HL-60/S4 (cell line): ENCODE results near the gene GADD45B.
"Not testable (repeated sequence)": the region's sequence is repeated elsewhere in the genome, so short reads cannot be mapped to it uniquely, and the experiment has no call there.

Experiments used
- in situ Hi-C: fragments of 300-500 bp; cut with MboI; formaldehyde crosslinking; loops from 2 replicates; pipeline ENCODE4 v1.14.3; 2022; ENCODE audit warnings: low sequenced_read_pairs

Gene GADD45B

DNA sequence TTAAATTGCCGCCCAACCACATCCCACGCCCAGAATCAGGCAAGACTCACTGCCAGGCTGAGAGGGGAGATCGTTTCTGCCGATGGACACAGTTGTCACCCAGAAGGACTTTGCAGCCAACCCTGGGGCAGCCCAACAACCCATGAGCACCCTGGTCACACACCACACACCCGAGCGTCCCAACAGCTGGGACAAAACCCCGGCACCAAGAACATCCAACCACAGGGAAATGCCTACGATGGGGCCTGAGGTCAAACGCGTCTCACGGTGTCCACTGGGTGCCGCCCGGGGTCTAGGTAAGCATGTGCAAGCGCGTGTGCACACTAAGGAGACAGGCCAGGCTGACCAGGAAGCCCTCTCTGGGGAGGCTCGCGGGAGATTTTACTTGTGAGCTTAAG, 32.1 kb upstream of the GADD45B start:
- in situ Hi-C loops: no loop called here

DNA sequence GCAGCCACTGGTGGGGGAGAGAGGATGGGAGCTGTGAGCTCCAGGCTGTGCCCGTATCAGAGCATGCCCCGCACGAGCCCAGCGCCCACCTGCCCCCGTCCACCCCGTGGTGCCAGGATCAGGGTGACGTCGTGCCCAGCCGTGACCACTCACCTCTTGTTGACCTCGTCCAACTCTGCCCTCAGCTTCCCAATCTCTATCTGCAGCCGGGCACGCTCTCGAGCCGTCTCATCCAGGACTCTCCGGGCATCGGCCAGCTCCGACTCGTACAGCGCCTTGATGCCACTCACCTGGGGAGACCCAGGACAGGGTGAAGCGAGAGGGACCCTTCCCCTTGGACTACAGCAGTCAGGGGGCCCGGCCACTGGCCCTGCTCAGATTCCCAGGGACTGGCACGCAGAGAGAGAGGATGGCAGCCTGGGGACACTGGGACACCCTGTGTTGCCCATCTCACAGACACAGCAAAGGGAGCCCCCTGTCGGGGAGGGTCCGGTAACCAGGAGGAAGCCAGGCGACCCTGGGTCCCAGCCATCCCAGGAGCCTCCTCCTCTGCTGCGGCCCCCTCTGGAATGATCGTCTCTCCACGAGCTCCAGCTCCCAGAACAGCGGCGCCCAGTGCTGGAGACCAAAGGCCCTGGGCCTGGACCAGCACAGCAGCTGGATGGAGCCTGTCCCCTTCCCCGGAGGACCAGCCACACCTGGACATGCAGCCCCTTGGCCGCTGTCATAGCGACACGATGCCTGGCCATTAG, 31.5 kb upstream of the GADD45B start:
- in situ Hi-C loops: no loop called here

DNA sequence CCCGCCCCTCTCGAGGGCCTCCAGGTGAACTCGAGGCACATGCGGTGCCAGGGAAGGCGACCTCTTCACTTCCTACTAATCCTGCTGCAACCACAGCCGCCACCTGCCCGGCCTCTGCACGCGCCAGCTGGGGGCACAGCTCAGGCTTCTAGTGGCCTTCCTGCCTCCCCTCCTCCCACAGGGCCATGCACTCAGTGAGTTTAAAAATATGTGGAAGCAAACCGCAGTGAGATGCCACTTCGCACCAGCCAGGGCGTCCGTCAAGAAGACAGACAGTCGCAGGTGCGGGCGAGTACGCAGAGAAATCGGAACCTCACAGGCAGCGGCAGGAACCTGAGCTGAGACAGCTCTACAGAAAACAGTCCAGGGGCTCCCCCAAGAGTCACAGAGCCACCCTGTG, 29.5 kb upstream of the GADD45B start:
- in situ Hi-C loops: no loop called here

DNA sequence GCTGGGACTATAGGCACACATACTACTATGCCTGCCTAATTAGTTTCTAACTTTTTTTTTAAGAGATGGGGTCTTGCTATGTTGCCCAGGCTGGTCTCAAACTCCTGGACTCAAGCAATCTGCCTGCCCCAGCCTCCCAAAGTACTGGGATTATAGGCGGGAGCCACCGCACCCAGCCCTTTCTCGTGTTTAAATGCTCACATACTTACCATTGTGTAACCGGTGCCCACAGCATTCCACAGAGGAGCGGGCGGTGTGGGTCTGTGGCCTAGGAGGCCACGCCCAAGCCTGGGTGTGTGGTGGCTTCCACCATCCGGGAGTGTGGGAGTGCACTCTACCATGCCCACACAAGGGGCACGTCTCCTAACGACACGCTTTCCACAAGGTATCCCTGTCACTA, 26.9 kb upstream of the GADD45B start:
- in situ Hi-C loops: no loop called here

DNA sequence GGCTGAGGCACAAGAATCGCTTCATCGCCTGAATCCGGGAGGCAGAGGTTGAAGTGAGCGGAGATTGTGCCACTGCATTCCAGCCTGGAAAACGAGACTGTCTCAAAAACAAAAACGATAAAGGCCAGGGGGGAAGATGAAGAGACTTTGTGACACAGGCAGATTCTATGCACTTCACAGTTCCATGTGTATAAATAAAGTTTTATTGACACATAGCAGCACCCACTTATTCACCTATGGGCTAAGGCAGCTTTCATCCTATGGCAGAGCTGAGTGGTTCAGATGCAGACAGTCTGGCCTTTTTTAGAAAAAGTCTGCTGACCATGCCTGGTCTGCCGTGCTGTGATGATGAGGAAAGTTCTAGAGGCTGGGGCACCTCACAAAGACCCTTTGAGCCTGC, 24.8 kb upstream of the GADD45B start:
- in situ Hi-C loops: no loop called here

DNA sequence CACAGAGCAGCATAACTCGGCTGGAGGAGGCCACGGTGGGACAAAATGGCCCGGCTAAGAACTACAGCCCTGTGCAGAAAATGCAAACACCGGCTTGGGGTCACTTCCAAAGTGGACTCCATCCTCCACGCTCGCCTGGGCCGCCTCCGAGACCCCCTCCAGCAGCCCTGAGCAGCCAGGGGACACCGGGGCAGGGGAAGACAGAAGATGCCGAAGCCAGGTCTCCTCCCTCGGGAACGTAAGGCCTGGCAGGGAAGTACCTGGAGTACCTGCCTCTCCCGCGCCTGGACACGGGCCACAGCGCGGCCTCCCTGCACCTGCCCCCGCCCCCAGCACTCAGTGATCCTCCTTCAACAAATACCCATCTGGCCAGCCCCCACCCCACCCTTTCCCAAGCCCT, 24.2 kb upstream of the GADD45B start:
- in situ Hi-C loops: no loop called here

DNA sequence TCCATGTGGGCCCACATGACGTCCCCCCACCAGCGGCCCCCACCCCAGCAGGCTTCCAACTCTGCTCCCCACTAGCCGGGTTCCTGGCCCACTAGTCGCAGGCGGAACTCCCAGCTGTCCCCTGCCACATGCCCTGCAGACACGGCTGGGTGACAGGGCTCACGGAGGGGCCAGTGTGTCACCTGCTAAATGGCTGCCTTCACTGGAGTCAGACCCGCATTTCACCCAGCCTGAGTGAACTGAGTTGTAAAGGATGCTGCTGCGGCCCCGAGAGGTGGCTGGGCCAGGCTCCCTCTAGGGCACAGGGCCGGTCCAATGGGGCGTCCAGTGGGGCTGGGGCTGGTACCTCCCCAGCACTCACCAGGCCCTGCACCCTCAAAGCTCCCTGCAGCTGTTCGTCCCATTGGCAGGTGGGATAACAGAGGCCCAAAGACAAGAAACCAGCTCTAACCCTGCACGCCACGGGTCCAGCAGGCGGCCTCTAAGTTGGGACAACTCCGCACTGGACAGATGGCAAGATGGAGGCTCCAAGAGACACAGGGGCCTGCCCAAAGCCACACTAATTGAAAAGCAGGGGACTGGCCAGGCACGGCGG, 22.4 kb upstream of the GADD45B start:
- in situ Hi-C loops: no loop called here

DNA sequence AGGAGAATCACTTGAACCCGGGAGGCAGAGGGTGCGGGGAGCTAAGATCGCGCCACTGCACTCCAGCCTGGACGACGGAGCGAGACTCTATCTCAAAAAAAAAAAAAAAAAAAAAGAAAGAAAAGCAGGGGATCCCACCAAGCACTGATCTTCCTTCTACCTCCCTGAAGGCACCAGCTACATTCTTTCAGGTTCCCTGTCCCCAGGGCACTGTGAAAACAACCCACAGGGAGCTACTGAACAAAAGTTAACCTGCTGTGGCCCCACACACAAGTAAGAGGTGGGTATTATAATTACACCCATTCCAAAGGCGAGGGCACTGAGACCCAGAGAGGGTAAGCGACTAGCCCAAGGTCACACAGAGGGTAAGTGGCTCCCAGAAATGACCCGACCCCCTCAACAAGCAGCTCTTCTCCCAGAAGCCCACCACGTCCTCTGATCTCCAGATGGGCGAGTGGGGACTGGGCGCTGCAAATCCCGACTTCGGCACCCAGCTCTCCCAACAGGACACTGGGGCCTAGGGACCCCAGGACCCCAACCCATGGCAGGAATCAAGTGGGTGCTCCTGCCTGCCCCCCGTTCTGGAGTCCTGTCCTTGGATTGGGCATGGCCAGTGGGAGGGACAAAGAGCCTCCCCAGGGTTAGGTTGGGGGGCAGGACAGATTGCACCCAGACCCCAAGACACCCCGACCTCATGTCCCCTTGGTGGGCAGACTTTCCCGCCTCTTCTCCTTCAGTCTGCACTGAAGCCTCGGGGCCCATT, 21.5 kb upstream of the GADD45B start:
- in situ Hi-C loops: no loop called here

DNA sequence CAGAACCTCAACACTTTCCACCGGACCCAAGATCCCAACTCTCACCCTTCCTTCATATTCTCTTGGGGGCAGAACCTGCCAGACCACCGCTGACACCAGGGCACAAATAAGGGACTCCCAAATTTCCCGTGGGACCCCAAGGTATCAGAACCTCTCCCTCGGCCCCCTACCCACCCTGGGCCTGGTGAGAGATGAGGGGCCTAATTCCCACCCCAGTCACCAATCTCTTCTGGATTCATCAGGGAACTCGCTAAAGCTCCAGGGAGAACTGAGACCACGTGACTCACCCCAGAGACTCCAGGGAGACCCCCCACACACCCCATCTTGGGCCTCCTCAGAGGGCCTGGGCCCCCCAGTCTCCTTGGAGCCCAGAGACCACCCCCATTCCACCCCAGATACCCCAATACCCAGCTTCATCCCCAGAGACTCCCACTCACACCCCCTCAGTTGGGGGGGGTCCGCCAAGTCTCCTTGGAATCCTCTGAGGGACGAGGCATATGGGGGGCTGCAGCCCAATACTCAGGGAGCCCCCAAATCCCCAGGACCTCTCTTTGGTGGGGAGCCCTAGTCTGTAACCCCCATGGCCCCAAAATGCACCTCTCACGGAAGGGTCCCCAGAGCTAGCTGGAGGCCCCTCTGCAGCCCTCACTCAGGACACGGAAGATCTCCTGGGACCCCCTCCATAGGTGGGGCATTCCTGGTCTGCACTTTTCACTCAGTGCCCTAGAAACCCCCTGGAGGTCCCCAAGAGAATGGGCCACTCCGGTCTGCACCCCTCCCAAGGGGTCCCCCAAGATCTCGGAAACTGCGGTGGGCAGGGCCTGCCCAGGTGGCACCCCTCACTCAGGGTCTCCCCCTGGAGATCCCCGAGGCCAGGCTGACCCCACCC, 20.7 kb upstream of the GADD45B start:
- in situ Hi-C loops: no loop called here

DNA sequence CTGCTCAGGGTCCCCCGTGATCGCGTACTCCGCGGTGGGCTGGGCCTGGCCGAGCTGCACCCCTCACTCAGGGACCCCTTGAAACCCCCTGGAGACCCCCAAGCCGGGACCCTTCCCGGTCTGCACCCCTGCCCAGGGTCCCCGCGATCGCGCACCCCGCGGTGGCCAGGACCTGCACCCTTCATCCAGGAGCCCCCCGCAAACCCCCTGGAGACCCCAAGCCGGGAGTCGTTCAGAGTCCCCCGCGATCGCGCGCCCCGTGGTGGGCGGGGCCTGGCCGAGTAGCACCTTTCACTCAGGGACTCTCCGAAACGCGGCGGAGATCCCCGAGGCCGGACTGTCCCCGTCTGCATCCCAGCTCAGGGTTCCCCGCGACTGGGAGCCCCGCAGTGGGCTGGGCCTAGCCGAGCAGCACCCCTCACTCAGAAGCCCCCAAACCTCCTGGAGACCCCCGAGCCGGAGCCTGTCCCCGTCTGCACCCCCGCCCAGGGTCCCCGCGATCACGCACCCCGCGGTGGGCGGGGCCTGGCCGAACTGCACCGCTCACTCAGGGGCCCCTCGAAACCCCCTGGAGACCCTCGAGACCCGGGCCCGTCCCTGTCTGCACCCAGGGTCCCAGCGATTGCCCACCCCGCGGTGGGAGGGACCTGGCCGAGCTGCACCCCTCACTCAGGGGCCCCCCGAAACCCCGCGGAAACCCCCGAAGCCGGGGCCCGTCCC, 19.9 kb upstream of the GADD45B start:
- in situ Hi-C loops: no loop called here

DNA sequence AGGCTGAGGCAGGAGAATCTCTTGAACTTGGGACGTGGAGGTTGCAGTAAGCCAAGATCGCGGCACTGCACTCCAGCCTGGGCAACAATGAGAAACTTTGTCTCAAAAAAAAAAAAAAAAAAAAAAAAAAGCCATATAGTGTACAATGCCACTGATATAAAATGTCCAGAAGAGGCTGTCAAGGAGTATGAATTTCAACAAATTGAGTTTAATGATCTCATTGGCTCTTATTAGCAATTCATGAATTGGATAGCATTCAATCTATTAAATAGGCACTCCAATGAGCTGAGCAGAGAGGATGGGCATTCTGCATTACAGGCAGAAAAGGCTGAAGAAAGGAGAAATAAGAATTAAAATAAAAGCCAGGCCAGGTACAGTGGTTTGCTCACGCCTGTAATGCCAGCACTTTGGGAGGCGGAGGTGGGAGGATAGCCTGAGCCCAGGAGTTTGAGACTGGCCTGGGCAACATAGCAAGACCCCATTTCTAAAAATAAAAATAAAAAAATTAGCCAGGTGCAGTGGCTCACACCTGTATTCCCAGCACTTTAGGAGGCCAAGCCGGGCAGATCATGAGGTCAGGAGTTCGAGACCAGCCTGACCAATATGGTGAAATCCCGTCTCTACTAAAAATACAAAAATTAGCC, 18.4 kb upstream of the GADD45B start:
- in situ Hi-C loops: no loop called here

DNA sequence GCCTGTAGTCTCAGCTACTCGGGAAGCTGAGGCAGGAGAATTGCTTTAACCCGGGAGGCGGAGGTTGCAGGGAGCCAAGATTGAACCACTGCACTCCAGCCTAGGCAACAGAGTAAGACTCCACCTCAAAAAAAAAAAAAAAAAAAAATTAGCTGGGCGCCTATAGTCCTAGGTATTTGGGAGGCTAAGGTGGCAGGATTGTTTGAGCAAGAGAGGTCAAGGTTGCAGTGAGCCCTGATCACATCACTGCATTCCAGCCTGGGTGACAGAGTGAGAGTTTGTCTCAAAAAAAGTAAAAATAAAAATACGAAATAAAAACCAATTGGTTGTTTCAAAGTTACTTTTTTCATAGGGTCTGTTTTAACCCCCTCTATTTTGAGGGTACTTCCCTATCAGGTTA, 17.9 kb upstream of the GADD45B start:
- in situ Hi-C loops: no loop called here

DNA sequence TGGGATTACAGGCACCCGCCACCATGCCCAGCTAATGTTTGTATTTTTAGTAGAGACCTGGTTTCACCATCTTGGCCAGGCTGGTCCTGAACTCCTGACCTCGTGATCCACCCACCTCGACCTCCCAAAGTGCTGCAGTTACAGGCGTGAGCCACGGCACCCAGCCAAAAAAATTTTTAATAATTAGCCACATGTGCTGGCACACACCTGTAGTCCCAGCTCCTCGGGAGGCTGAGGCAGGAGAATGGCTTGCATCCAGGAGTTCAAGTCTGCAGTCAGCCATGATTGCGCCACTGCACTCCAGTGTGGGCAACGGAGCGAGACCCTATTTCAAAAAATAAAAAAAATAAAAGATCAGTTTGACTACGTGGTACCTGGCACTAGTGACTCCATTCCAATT, 17.2 kb upstream of the GADD45B start:
- in situ Hi-C loops: not testable (repeated sequence)

DNA sequence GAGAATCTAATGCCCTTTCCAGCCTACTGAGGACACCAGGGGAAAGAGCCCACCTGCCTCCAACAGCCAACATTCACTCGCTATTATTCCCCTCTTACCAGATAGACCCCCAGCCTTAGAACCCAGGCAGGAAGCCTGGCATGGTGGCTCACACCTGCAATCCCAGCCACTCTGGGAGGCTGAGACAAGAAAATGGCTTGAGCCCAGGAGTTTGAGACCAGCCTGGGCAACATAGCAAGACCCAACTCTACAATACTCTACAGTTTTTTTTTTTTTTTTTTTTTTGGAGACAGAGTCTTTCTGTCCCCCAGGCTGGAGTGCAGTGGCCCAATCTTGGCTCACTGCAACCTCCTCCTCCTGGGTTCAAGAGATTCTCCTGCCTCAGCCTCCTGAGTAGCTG, 15.7 kb upstream of the GADD45B start:
- in situ Hi-C loops: no loop called here

DNA sequence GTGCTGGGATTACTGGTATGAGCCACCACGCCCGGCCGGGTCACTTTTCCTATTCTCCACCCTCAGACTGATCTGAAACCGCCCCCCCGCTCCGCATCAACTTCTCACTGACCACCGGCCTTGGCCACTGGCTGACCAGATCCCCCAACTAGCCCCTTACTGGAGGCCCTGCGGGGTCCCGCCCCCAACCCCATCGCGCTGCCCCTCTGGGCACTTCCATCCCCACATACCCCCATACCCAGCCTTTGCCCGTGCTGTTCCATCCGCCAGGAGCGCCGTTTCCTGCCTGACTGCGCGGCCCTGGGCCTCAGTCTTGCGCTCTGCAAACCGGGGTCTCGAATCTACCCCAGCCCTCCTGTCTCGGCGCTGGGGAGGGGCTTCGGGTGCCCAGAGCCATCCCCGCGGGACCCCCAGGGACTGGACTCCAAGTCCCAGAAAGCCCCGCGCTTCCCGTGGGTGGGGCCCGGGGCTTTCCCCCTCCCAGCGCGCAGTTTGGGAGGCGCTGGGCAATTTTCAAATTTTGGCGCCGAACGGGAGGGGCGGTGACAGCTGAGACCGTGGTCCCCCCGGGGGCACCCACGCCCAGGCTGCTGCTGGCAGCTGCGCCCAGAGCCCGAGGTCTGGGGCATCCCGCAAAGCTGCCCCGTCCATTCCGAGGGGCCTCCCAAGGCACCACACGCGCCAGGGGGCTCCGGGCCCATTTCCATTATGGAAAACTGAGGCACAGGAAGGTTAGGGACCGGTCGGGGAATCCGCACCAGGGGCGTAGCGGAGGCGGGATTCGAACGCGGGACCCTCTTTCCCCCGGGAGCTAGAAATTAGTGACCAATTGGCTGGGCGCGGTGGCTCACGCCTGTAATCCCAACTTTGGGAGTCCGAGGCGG, 13.9 kb upstream of the GADD45B start:
- in situ Hi-C loops: no loop called here

DNA sequence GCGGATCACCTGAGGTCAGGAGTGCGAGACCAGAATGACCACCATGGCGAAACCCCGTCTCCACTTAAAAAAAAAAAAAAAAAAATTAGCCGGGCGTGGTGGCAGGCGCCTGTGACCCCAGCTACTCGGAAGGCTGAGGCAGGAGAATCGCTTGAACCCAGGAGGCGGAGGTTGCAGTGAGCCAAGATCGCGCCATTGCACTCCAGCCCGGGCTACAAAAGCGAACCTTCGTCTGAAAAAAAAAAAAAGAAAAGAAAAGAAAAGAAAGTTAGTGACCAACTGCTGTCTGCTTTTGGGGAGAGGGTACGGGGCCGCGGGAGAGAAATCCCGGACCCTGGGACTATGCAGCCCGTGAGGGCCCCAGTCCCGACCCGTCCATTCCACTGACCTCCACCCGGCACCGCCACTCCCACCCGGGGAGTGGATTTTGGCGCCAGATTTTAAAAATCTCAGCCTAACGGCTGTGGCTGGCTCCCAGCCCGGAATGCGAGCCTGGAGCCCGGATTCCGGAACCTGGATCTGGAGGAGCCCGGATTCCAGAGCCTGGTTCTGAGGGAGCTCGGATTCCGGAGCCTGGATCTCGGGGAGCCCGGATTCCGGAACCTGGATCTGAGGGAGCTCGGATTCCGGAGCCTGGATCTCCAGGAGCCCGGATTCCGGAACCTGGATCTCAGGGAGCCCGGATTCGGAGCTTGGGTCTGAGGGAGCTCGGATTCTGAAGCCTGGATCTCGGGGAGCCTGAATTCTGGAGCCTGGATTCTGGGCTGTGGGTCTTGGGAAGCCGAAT, 13.1 kb upstream of the GADD45B start:
- in situ Hi-C loops: no loop called here

DNA sequence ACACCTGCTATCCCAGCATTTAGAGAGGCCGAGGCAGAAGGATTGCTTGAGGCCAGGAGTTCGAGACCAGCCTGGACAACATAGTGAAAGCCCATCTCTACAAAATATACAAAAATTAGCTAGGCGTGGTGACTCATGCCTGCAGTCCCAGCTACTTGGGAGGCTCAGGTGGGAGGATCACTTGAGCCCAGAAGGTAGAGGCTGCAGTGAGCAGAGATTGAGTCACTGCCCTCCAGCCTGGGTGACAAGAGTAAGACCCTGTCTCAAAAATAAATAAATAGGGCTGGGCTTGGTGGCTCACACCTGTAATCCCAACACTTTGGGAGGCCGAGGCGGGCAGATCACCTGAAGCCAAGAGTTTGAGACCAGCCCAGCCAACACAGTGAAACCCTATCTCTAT, 12.2 kb upstream of the GADD45B start:
- in situ Hi-C loops: not testable (repeated sequence)

DNA sequence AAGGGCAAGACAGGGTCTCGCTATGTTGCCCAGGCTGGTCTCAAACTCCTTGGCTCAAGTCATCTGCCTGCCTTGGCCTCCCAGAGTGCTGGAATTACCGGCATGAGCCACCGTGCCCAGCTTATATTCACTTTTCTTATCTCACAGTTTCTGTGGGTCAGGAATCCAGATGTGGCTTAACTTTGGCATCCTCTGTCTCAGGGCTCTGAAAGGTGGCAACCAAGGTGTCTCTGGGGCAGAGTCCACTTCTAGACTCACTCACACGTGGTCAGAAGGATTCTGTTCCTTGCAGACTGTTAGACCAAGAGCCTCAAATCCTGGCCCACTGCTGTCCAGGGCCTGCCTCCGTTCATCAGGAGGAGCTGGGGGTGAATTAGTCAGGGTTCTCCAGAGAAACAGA, 11.5 kb upstream of the GADD45B start:
- in situ Hi-C loops: no loop called here
